Uterus (tissue), 4 donors: ENCODE results near the gene GNAT1. TPM values are rescaled to one million over a fixed set of nuclear protein-coding genes. Genes with fewer than 3 reads are reported as not detected.
A peak's percentile ranks its signal among the peaks of the same experiment; 100 is the strongest.

ENCODE experiments used
- DNase-seq, 2 donors: peaks; one replicate each; pipeline ENCODE4 v3.0.0-alpha.2; 2019 to 2020
- H3K27ac ChIP-seq, 2 donors: fragments of 200-600 bp; sonication (generic); 1 replicate in 1 of 2; 2 replicates in 1 of 2; pipeline ENCODE4 v1.5.1; 2016 to 2018
- H3K27me3 ChIP-seq, 2 donors: fragments of 200-600 bp; sonication (generic); one replicate each; pipeline ENCODE4 v1.5.1; 2018 to 2019; ENCODE audit warnings: control low read depth in 1 of 2
- H3K36me3 ChIP-seq, 2 donors: fragments of 200-600 bp; sonication (generic); one replicate each; pipeline ENCODE4 v1.5.1; 2019; ENCODE audit warnings: control low read depth in 1 of 2
- H3K4me1 ChIP-seq, 2 donors: fragments of 200-600 bp; sonication (generic); one replicate each; pipeline ENCODE4 v1.5.1; 2018 to 2019; ENCODE audit warnings: control low read depth in 1 of 2
- H3K4me3 ChIP-seq, 2 donors: fragments of 200-600 bp; sonication (generic); 1 replicate in 1 of 2; 2 replicates in 1 of 2; pipeline ENCODE4 v1.5.1; 2018 to 2019; ENCODE audit warnings: mild to moderate bottlenecking in 1 of 2
- H3K9me3 ChIP-seq, 2 donors: fragments of 200-600 bp; sonication (generic); one replicate each; pipeline ENCODE4 v1.5.1; 2019; ENCODE audit warnings: control low read depth in 1 of 2
- CTCF ChIP-seq, 4 experiments: fragments of 200-600 bp in 2 of 4; fragments of 450-650 bp in 2 of 4; sonication (generic) in 2 of 4; IDR thresholded peaks; one replicate each; pipeline ENCODE4 v1.5.1; 2016 to 2019; ENCODE audit warnings: antibody characterized with exemption in 4 of 4, mild to moderate bottlenecking in 2 of 4, moderate library complexity in 1 of 4
- POLR2A ChIP-seq, 2 donors: fragments of 450-650 bp; IDR thresholded peaks; one replicate each; pipeline ENCODE4 v1.6.1; 2016; ENCODE audit warnings: antibody characterized with exemption in 2 of 2, mild to moderate bottlenecking in 1 of 2, moderate library complexity in 1 of 2
- intact Hi-C: fragments of 100-400 bp; cut with DNase I; formaldehyde crosslinking; loops from one replicate; pipeline ENCODE4 v1.15.1; 2023; ENCODE audit warnings: low total_unique reads
- total RNA-seq, 4 donors: library from RNA; depleted of rRNA in 3 of 4; stranded (reverse); fragments of >200 nt in 3 of 4; gene quantifications; one replicate each; pipeline versions ENCODE4 v1.1.0 to v1.2.4, GENCODE V29; 2014 to 2023
- donor health status: DM: yes; HTN: yes; CAD: no.

GNAT1 gene
- total RNA-seq, 4 donors from 2014 or later: not detected

- no peak overlapping the region for H3K4me3 ChIP-seq
- peak overlapping the region; percentile 81 to 84 for H3K27ac ChIP-seq
- peaks cover 17 to 44% of the 10 kb centered on the region in 2 donors for H3K4me1 ChIP-seq
- DNase-seq: peak in 1 of 2 donors; percentile 54
- H3K27me3 ChIP-seq: no peaks in the 10 kb centered on the region
- H3K9me3 ChIP-seq: no peaks in the 10 kb centered on the region
- intact Hi-C loops: no loop called here
- TF ChIP-seq CTCF (IDR thresholded peaks at IDR 0.05) (no peak), POLR2A (IDR thresholded peaks at IDR 0.05) (no peak)
- no peaks in the 10 kb centered on the region for H3K36me3 ChIP-seq
These were observed 25.4 kb upstream of the GNAT1 start for GRCh38 chr3:50165910-50166538.

GRCh38 chr3:50166620-50167019 lies 24.8 kb upstream of the GNAT1 start:
- no peaks in the 10 kb centered on the region for H3K9me3 ChIP-seq
- intact Hi-C loops: no loop called here
- no peaks in the 10 kb centered on the region for H3K36me3 ChIP-seq
- H3K4me3 ChIP-seq: no peak overlapping the region
- no peak for TF ChIP-seq CTCF (IDR thresholded peaks at IDR 0.05)
- TF ChIP-seq POLR2A (IDR thresholded peaks at IDR 0.05): no peak
- no peaks in the 10 kb centered on the region for H3K27me3 ChIP-seq
- H3K4me1 ChIP-seq: peaks cover 17 to 44% of the 10 kb centered on the region in 2 donors
- H3K27ac ChIP-seq: peak overlapping the region; percentile 81 to 84
- no peak for DNase-seq

GRCh38 chr3:50167069-50167840 lies 24.2 kb upstream of the GNAT1 start:
- TF ChIP-seq CTCF (IDR thresholded peaks at IDR 0.05) (no peak), POLR2A (IDR thresholded peaks at IDR 0.05) (peak in 1 of 2 donors; percentile 32)
- no peak for DNase-seq
- peak overlapping the region; percentile 81 to 84 for H3K27ac ChIP-seq
- intact Hi-C loops: no loop called here
- H3K4me1 ChIP-seq: peaks cover 17 to 40% of the 10 kb centered on the region in 2 donors
- H3K27me3 ChIP-seq: no peaks in the 10 kb centered on the region
- no peaks in the 10 kb centered on the region for H3K9me3 ChIP-seq
- no peaks in the 10 kb centered on the region for H3K36me3 ChIP-seq
- no peak overlapping the region for H3K4me3 ChIP-seq

GRCh38 chr3:50167841-50168209 lies 23.6 kb upstream of the GNAT1 start:
- no peaks in the 10 kb centered on the region for H3K9me3 ChIP-seq
- no peaks in the 10 kb centered on the region for H3K36me3 ChIP-seq
- TF ChIP-seq POLR2A (IDR thresholded peaks at IDR 0.05) (no peak), CTCF (IDR thresholded peaks at IDR 0.05) (no peak)
- intact Hi-C loops: no loop called here
- peak overlapping the region; percentile 81 to 84 for H3K27ac ChIP-seq
- H3K4me1 ChIP-seq: peaks cover 17 to 40% of the 10 kb centered on the region in 2 donors
- no peak overlapping the region for H3K4me3 ChIP-seq
- no peak for DNase-seq
- no peaks in the 10 kb centered on the region for H3K27me3 ChIP-seq

GRCh38 chr3:50168388-50168787 lies 23.0 kb upstream of the GNAT1 start:
- Histone ChIP-seq H3K4me3 (no peak overlapping the region), H3K27ac (peak overlapping the region; percentile 70 to 84)

More at GRCh38 chr3:50168388-50168787, 23.0 kb upstream of the GNAT1 start:
- H3K4me1 ChIP-seq: peaks cover 17 to 40% of the 10 kb centered on the region in 2 donors
- no peak for DNase-seq
- intact Hi-C loops: no loop called here
- no peaks in the 10 kb centered on the region for H3K27me3 ChIP-seq
- H3K36me3 ChIP-seq: no peaks in the 10 kb centered on the region
- no peaks in the 10 kb centered on the region for H3K9me3 ChIP-seq
- no peak for TF ChIP-seq CTCF (IDR thresholded peaks at IDR 0.05)
- TF ChIP-seq POLR2A (IDR thresholded peaks at IDR 0.05): no peak
